Measurements from ENCODE around the gene INPP1.

- TF ChIP-seq, protein P1, sequence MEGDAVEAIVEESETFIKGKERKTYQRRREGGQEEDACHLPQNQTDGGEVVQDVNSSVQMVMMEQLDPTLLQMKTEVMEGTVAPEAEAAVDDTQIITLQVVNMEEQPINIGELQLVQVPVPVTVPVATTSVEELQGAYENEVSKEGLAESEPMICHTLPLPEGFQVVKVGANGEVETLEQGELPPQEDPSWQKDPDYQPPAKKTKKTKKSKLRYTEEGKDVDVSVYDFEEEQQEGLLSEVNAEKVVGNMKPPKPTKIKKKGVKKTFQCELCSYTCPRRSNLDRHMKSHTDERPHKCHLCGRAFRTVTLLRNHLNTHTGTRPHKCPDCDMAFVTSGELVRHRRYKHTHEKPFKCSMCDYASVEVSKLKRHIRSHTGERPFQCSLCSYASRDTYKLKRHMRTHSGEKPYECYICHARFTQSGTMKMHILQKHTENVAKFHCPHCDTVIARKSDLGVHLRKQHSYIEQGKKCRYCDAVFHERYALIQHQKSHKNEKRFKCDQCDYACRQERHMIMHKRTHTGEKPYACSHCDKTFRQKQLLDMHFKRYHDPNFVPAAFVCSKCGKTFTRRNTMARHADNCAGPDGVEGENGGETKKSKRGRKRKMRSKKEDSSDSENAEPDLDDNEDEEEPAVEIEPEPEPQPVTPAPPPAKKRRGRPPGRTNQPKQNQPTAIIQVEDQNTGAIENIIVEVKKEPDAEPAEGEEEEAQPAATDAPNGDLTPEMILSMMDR (conservative IDR thresholded peaks at IDR 0.05; ENCODE audit: low read length), result no peak
- no peak for TF ChIP-seq EZH2phosphoT487 (IDR thresholded peaks at IDR 0.05; ENCODE audit: borderline replicate concordance, low read depth, low read length)
These were observed 22.3 kb downstream of the INPP1 start for GRCh38 chr2:190365499-190366204.

Measured in OCI-LY7 (cell line).